C1 segment of cervical spinal cord (tissue), 14 donors: ENCODE results near the gene RAB38.

Experiments
- DNase-seq, 14 donors: peaks; one replicate each; lab custom pipeline; 2025; lab: John Stamatoyannopoulos, UW

The RAB38 gene

DNA sequence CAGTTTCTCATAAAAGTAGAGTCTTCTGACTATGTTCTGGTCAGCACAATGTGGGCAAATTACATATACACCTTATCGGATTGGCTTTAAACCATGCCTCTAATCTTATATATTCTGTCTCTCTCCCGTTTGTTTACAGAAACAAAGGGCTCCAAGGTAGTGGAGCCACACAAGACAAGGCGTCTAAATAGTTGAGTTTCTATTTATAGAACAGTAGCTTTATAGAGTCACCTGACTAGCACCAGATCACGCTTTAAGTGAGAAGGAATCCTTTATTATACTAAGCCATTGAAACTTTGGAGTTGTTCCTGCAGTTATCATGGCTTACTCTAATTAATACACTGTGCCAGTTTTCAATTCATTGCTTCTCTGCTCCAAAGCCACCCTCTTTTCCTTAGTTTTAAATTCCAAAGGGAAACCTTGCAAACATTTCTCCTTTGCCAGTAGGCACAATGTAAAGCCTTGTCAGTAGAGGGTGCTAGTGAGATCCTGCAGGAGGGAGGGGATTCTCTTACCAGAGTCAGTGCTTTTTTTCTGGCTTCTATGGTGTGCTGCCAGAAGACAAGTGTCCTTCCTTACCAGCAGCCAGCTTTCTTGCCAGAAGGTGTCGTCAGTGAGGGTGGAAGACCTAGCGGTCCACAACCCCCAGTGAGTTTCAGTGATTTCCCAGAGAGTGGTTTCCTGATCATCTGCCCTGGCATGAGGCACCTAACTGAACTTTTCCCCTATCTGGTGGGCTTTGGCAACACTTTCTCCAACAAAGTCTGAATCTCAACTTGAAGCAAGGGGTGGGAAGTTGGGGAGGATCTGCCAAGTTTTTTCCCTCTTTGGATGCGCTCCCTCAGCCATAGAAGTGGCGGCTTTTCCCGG lies 71.7 kb downstream of the RAB38 start:
- DNase-seq, result no peak

DNA sequence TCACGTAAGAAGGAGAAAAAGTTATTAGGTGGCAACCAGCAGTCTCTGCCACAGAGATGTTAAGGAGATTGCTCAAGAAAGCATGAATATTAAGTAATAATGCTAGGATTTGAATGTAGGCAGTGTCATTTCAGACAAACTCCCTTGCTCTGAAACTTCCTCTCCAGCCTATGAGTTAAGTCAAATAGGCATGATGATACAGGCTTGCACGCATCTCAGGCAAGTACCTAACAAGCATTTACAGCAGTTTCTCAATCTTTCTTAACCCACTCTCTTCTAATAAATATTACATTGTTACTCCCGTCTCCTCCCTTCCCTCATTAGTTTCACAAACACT lies 72.7 kb downstream of the RAB38 start:
- no peak for DNase-seq

DNA sequence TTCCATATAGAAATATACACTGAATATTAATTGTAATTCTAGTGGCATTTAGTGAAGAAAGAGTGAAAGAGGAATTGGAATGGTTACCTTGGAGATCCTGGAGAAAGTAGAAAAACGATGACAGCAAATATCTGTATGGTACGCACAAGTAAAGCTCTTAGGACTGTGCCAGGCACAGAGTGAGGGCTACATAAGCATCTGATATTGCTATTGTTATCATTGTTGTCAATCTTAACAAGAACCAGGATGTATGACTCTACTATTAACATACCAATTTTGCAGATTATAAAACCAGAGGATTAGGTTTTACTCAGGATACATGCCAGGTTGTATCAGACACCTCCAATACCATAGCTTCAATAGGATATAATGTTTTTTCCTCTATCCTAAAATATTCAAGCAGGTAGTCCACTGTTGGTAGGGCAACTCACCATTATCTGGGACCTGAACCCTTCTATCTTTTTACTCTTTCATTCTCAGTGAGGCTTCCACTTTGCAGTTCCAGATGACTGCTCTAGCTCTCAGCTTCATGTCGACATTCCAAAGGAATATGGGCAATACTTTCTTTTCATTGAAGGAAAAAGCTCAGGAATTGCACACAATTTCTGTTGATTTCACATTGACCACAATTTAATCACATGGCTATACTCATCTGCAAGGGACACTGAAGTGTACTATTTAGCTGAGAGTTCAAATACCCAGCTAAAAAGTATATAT lies 73.2 kb downstream of the RAB38 start:
- no peak for DNase-seq

DNA sequence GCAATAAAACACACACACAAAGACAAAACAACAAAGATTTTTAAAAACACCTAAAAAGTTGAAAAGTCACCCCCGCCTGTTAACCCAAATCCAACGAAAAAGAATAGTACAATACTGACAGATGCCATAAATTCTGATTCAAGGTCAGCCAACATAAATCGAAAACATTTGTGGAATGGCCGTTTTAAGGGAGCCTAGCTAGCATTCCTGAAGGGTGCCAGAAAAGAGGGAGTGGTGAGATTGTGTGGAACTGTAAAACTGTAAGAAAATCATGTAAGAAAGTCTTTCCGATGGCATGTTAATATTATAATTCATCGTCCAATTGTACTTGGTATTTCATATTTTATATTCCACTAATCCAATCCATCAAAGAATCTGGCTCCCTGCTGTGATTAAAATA lies 75.1 kb downstream of the RAB38 start:
- DNase-seq, result no peak

DNA sequence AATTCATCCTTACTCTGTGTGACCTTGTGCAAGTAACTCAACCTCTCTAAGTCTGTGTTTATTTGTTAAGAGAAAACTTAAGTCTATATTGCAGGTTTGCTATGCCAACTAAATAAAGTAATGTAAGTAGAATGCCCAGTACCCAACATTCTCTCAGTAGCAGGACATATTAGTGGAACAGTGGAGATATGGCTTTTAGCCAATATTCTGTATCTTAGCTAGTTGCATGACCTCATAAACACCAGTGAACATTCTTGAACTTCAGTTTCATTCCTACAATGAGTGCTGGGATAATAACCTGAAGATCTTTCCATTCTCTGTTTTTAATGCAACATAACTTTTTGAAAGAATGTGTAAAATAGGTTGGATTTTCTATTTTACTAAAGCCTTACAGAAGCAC lies 77.0 kb downstream of the RAB38 start:
- no peak for DNase-seq

DNA sequence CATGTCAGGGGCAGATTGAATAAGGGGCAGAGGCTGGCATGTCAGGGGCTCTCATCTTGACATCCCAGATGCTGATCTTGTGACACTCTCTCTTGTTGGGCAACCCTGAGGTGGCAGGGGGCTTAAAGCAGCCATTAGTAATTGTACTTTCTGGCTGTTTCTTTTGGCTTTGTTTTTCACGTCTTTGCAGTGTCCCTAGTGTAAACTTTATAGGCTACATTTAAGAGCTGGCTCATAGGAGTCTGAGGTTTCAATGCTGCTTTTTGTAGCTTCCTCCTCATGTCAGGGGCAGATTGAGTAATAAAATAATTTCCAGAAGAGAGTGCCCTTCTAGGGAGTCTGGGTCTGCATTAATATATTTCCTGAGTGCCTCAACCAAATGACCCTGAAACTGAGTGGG lies 86.1 kb downstream of the RAB38 start:
- no peak for DNase-seq

DNA sequence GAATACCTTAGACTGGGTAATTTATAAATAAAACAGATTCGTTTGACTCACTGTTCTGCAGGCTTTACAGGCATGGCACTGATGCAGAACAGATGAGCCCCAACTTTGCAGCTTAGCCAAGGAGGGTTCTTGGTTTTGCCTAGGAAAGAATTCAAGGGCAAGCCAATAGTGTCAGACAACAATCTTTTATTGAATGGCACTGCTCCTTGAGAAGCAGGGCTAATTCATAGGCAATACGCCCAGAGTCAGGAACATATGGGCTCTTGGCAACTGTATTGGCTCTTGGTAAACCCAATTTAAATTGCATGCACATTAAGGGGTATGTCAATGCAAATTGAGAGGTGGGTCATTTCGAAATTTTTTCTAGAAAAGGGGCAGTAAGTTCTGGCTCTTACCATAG lies 87.9 kb downstream of the RAB38 start:
- no peak for DNase-seq

DNA sequence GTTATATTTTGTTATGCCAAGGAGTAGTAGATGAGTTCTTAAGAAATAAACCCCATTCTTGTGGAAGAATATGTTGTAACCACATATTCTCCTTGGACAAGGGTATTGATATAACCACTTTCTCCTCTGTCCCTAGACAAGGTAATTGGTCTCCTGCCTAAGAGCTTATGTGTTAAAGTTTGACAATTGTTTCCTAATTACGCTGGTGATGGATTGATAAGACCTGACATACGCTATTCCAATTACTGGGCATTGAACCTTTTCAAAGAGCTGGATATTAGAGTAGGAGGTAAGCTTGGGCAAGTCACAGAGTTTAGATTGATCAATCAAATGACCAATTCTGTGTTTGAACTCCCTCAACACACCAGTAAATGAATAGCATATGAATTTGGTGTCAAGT lies 88.9 kb downstream of the RAB38 start:
- DNase-seq, result no peak

DNA sequence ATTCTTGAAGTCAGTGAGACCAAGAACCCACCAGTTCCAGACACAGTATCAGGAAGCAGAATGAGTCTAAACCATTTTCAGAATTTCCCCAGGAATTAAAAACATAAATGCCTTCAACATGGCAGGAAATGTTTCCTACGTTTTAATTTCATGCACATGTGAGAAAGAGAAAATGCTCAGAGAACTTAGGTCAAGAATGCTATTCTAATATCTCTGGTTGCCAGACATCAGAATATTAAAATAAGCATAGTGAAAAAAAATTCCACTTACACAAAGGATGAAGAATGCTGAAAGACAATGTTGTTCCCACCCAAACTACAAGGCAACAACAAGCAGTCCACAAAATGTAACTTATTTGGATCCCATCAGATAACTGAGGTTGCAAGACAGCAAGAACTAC lies 104.8 kb downstream of the RAB38 start:
- DNase-seq, result no peak

DNA sequence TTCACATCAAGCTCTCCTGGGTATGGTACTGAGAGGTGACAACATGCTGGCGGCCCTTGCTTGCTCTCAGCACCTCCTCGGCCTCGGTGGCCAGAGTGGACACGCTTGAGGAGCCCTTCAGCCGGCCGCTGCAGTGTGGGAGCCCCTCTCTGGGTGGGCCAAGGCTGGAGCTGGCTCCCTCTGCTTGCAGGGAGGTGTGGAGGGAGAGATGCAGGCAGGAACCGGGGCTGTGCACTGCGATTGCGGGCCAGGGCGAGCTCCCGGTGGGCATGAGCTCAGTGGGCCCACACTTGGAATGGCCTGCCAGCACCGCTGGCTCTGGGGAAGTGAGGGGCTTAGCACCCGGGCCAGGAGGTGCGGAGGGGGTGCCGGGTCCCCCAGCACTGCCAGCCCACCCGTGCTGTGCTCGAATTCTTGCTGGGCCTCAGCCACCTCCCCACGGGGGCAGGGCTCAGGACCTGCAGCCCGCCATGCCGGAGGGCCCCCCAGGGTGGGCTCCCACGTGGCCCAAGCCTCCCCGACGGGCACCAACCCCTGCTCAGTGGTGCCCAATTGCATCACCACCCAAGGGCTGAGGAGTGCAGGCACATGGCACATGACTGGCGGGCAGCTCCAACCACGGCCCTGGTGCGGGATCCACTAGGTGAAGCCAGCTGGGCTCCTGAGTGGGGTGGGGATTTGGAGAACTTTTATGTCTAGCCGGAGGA lies 106.2 kb downstream of the RAB38 start:
- DNase-seq, result no peak

DNA sequence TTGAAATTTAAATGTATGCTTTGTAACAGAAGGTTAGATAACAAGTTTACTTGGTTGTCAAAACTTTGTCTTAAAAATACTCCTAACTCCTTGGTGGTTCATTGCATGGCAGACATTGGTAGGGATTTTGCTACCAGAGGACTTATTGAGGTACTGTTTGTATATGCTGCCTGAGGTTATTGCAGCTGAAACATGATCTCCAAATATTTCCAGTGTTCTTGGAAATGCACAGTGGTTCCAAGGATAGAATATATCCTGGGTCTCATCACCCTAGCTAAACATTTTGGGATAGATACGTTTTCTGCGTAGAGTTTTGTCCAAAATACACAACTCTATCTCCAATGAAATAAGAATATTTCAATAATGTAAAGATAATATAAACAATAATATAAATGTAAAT lies 109.2 kb downstream of the RAB38 start:
- no peak for DNase-seq

DNA sequence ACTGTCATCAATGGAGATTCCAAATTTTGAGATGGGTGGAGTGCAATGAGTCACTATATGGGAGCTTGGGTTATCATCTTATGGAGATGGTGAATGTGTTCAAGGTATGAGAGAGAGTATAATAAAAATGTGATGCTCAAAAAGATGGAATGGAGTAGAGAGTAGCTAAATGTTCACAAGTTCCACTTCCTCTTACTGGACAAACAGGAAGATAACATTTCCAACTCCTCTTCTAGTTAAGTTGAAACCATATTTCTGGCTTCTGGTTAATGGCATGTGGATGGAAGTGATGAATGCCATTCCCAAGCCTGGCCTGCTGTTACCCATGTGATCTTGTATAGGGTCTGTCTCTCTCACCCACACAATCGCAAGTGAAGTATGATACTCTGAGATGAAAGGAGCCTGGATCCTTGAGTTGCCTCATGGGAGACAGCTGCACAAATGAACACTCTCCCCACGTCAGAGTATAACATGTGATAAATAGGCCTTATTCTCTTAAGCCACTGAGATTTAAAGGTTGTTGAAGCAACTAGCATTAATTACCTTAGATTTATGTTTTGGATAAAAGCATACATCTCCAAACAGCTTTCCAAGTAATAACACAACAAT lies 111.0 kb downstream of the RAB38 start:
- no peak for DNase-seq
